GM19324 (cell line): ENCODE results near the gene IMPDH1.

Experiments
- ATAC-seq: cut with Tn5 transposase; IDR thresholded peaks from one replicate; pipeline ENCODE4 v1.9.1; 2021; ENCODE audit warnings: mild to moderate bottlenecking, moderate library complexity; ENCODE audit not compliant: unreplicated experiment, low FRiP score

IMPDH1 gene

GRCh38 chr7:128406314-128407232 lies 3.2 kb downstream of the IMPDH1 start:
- no peak for ATAC-seq

GRCh38 chr7:128405471-128406313 lies 4.1 kb downstream of the IMPDH1 start:
- ATAC-seq = no peak

- no peak for ATAC-seq
These were observed 4.8 kb downstream of the IMPDH1 start for GRCh38 chr7:128404886-128405470.

GRCh38 chr7:128404143-128404681 lies 5.6 kb downstream of the IMPDH1 start:
- no peak for ATAC-seq

GRCh38 chr7:128403676-128404075 lies 6.1 kb downstream of the IMPDH1 start:
- no peak for ATAC-seq

GRCh38 chr7:128402356-128402755 lies 7.4 kb downstream of the IMPDH1 start:
- no peak for ATAC-seq

GRCh38 chr7:128400566-128400965 lies 9.2 kb downstream of the IMPDH1 start:
- ATAC-seq = no peak

GRCh38 chr7:128399991-128400390 lies 9.8 kb downstream of the IMPDH1 start:
- ATAC-seq = no peak

- no peak for ATAC-seq
These were observed 11.0 kb downstream of the IMPDH1 start for GRCh38 chr7:128398841-128399135.

GRCh38 chr7:128398016-128398840 lies 11.6 kb downstream of the IMPDH1 start:
- no peak for ATAC-seq

- ATAC-seq = no peak
These were observed 13.4 kb downstream of the IMPDH1 start for GRCh38 chr7:128396357-128396756.

GRCh38 chr7:128395748-128396147 lies 14.0 kb downstream of the IMPDH1 start:
- no peak for ATAC-seq

- no peak for ATAC-seq
These were observed 14.8 kb downstream of the IMPDH1 start for GRCh38 chr7:128394904-128395496.

GRCh38 chr7:128393526-128394330 lies 16.1 kb downstream of the IMPDH1 start:
- ATAC-seq = no peak

GRCh38 chr7:128392446-128393327 lies 17.1 kb downstream of the IMPDH1 start:
- no peak for ATAC-seq

GRCh38 chr7:128391805-128392204 lies 18.0 kb downstream of the IMPDH1 start:
- ATAC-seq = no peak

GRCh38 chr7:128390871-128391565 lies 18.8 kb downstream of the IMPDH1 start:
- ATAC-seq = no peak
